ENCODE results near the gene FBXW9. TPM values are rescaled to one million over a fixed set of nuclear protein-coding genes. Genes with fewer than 3 reads are reported as not detected.

FBXW9 gene
- polyA plus RNA-seq, 1 donor from 2014 or later: 16.2 TPM

GRCh38 chr19:12666265-12667048 is 30.0 kb downstream of the FBXW9 start, which contains the start of the genes MAN2B1 and WDR83:
MAN2B1 (minus strand) TSS chr19:12666742; CDS start chr19:12666701, 41 bp downstream.
WDR83 (plus strand) TSS chr19:12666807; CDS start chr19:12669791, 2,984 bp downstream.
- H3K9me3 ChIP-seq (ENCODE audit: low read length): no peaks in the 10 kb centered on the region
- H3K36me3 ChIP-seq (ENCODE audit: insufficient read depth, low read length): no peaks in the 10 kb centered on the region
- H3K9ac ChIP-seq (ENCODE audit: low read length): peak within 1 kb of the TSS; percentile 81
- H3F3A ChIP-seq (ENCODE audit: insufficient read depth, low read length, poor library complexity, severe bottlenecking): no peaks in the 10 kb centered on the region
- H3K4me3 ChIP-seq (ENCODE audit: low read length): peak within 1 kb of the TSS; percentile 87
- H2AFZ ChIP-seq (ENCODE audit: low read depth, low read length): peak within 1 kb of the TSS; percentile 75
- H3K27ac ChIP-seq (ENCODE audit: low read length): peak within 1 kb of the TSS; percentile 45
- peaks cover 29% of the 10 kb centered on the region for H3K79me2 ChIP-seq (replicated peaks; ENCODE audit: insufficient read depth, low read length)
- no peaks in the 10 kb centered on the region for H3K27me3 ChIP-seq (ENCODE audit: insufficient read depth, low read depth, low read length)
- TF ChIP-seq POLR2AphosphoS5 (IDR thresholded peaks at IDR 0.05) (peak; percentile 52), EZH2 (IDR thresholded peaks at IDR 0.05; ENCODE audit: borderline replicate concordance, insufficient read depth, low read length, poor library complexity, severe bottlenecking) (no peak), MXI1 (conservative IDR thresholded peaks at IDR 0.05; ENCODE audit: poor library complexity, severe bottlenecking) (peak; percentile 55), REST (IDR thresholded peaks at IDR 0.05; ENCODE audit: borderline replicate concordance) (peak; percentile 52), TAF1 (IDR thresholded peaks at IDR 0.05; ENCODE audit: low read depth) (no peak), SMC3 (conservative IDR thresholded peaks at IDR 0.05; ENCODE audit: poor library complexity) (peak; percentile 59), EP300 (conservative IDR thresholded peaks at IDR 0.05; ENCODE audit: poor library complexity, severe bottlenecking) (no peak), RAD21 (conservative IDR thresholded peaks at IDR 0.05) (peak; percentile 38)
- TF ChIP-seq, protein P1, sequence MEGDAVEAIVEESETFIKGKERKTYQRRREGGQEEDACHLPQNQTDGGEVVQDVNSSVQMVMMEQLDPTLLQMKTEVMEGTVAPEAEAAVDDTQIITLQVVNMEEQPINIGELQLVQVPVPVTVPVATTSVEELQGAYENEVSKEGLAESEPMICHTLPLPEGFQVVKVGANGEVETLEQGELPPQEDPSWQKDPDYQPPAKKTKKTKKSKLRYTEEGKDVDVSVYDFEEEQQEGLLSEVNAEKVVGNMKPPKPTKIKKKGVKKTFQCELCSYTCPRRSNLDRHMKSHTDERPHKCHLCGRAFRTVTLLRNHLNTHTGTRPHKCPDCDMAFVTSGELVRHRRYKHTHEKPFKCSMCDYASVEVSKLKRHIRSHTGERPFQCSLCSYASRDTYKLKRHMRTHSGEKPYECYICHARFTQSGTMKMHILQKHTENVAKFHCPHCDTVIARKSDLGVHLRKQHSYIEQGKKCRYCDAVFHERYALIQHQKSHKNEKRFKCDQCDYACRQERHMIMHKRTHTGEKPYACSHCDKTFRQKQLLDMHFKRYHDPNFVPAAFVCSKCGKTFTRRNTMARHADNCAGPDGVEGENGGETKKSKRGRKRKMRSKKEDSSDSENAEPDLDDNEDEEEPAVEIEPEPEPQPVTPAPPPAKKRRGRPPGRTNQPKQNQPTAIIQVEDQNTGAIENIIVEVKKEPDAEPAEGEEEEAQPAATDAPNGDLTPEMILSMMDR (IDR thresholded peaks at IDR 0.05; ENCODE audit: poor library complexity, severe bottlenecking): no peak
- peak within 1 kb of the TSS; percentile 78 for H3K4me2 ChIP-seq (ENCODE audit: low read length)
- H4K20me1 ChIP-seq (ENCODE audit: insufficient read depth): no peaks in the 10 kb centered on the region
- no peaks in the 10 kb centered on the region for H3K9me2 ChIP-seq (ENCODE audit: insufficient read depth, low read length)

- Histone ChIP-seq H2AFZ (ENCODE audit: low read depth, low read length) (peak overlapping the region; percentile 75), H3K4me3 (ENCODE audit: low read length) (peak overlapping the region; percentile 87), H3K9me2 (ENCODE audit: insufficient read depth, low read length) (no peaks in the 10 kb centered on the region), H3K27me3 (ENCODE audit: insufficient read depth, low read depth, low read length) (no peaks in the 10 kb centered on the region), H3K9ac (ENCODE audit: low read length) (peak overlapping the region; percentile 81), H3F3A (ENCODE audit: insufficient read depth, low read length, poor library complexity, severe bottlenecking) (no peaks in the 10 kb centered on the region), H3K79me2 (replicated peaks; ENCODE audit: insufficient read depth, low read length) (peaks cover 29% of the 10 kb centered on the region), H4K20me1 (ENCODE audit: insufficient read depth) (no peaks in the 10 kb centered on the region), H3K27ac (ENCODE audit: low read length) (no peak overlapping the region), H3K4me2 (ENCODE audit: low read length) (peak overlapping the region; percentile 78), H3K36me3 (ENCODE audit: insufficient read depth, low read length) (no peaks in the 10 kb centered on the region), H3K9me3 (ENCODE audit: low read length) (no peaks in the 10 kb centered on the region)
- TF ChIP-seq EP300 (conservative IDR thresholded peaks at IDR 0.05; ENCODE audit: poor library complexity, severe bottlenecking) (no peak), MXI1 (conservative IDR thresholded peaks at IDR 0.05; ENCODE audit: poor library complexity, severe bottlenecking) (no peak), EZH2 (IDR thresholded peaks at IDR 0.05; ENCODE audit: borderline replicate concordance, insufficient read depth, low read length, poor library complexity, severe bottlenecking) (no peak), TAF1 (IDR thresholded peaks at IDR 0.05; ENCODE audit: low read depth) (no peak), RAD21 (conservative IDR thresholded peaks at IDR 0.05) (no peak), REST (IDR thresholded peaks at IDR 0.05; ENCODE audit: borderline replicate concordance) (no peak)
- TF ChIP-seq, protein P1 (IDR thresholded peaks at IDR 0.05; ENCODE audit: poor library complexity, severe bottlenecking): no peak
Measured at GRCh38 chr19:12665671-12666264, 30.7 kb downstream of the FBXW9 start.

Data from neural cell (in vitro differentiated cells).